GM18507 (cell line): ENCODE measurements around the gene AGPS.
"Not testable (repeated sequence)": the region's sequence is repeated elsewhere in the genome, so short reads cannot be mapped to it uniquely, and the experiment has no call there.

Source experiments
- DNase-seq: peaks from one replicate; pipeline ENCODE4 v3.0.0; 2011; ENCODE audit warnings: low read depth; ENCODE audit not compliant: insufficient read length; ENCODE audit errors: extremely low spot score
- FAIRE-seq: peaks from 2 replicates; lab custom pipeline; 2011; peaks lifted over from hg19 to GRCh38; lab: Jason Lieb, UNC

The AGPS gene

DNA sequence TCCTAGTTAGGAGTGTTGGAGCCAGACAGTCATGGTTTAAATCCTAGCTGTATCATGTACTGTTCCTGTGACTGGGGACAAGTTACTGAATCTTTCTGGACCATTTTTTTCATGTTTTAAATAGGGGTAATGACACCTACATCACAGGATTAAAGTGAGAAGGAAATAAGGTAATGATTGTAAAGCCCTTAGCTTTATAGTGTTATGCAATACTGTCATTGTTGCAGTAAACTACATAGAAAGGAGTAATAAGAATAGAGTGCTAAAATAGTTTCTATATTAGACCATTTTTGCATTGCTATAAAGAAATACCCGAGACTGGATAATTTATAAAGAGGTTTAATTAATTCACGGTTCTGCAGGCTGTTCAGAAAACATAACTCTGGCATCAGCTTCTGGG, 14.5 kb downstream of the AGPS start:
- DNase-seq (no peak), FAIRE-seq (no peak)

DNA sequence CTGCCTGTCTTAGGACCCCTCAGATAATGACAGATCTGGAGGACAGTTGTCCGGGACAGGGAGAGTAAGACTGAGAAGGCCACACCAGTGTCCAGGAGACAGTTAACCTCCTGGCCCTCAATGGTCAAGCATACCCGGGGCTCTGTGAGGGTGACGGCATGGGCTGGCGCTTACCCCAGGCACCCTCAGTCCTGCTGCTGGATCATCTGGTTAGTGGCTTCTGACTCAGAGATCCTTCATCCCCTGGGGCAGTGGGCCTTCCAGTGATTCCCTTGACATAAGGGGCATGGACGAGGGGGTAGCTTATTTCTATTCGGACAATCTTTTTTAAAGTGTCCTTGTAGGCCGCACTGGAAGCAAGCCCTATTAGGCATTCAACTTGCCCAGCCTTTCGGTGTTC, 18.1 kb downstream of the AGPS start:
- DNase-seq, FAIRE-seq: not testable (repeated sequence)

DNA sequence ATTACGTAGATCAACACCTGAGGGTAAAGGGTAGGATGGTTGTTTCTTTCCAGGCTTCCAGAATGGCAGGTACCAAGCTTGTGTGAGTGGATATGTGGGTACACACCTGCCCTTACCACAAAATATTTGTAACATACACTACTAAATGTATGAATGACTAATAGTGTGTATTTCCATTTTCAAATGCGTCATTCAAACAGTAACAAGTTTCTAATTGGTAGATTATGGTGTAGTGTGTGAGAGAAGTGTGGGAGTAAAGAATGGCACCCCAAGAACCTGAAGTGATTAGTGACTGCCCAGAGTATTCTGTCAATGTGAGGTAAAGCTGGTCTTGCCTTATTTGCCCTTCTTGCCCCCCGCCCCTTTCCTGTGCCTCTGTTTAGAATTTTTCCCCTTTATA, 21.1 kb downstream of the AGPS start:
- FAIRE-seq = no peak
- DNase-seq = no peak

DNA sequence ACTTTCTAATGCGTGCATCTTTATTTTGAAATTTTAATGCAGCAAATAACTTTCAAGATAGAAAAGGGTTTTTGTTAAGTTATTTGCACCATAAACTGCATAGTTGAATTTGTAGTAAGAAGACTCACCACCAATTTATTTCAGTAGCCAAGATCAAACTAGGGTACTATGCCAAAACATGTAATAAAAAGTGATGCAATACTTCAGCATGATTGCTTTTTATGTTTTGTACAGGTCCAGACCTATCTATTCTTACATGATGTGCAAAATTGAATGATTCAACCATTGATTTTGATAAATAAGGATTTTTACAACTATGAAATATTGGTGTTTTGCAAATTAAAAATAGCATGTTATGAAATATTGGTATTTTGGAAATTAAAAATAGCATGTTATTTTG, 26.7 kb downstream of the AGPS start:
- no peak for FAIRE-seq
- DNase-seq = no peak

DNA sequence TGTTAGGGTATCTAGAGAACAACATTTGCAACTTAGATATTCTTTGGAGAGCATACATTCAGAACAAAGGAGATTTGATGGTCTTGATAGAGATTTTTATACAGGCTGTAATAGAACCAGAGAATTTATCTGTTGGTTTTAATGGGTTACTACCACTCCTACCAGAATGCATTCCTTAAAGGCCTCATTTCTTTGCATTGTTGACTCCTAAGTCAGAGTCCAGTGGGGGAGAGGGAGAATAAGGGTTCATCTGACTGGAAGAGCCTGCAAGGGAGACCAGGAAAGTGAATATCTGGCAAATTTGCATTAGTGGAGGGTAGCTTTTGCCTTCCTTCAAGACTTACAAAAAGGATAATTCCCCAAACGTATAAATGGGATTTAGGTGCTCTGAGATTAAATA, 29.7 kb downstream of the AGPS start:
- DNase-seq (no peak), FAIRE-seq (no peak)

DNA sequence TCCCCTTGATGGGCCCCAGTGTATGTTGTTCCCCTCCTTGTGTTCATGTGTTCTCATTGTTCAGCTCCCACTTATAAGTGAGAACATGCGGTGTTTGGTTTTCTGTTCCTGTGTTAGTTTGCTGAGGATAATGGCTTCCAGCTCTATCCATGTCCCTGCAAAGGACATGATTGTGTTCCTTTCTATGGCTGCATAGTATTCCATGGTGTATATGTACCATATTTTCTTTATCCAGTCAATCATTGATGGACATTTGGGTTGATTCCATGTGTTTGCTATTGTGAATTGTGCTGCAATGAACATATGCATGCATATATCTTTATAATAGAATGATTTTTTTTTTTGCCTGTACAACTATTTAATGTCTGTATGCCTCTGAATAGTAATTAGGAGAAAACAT, 31.5 kb downstream of the AGPS start:
- not testable (repeated sequence) for DNase-seq, FAIRE-seq

DNA sequence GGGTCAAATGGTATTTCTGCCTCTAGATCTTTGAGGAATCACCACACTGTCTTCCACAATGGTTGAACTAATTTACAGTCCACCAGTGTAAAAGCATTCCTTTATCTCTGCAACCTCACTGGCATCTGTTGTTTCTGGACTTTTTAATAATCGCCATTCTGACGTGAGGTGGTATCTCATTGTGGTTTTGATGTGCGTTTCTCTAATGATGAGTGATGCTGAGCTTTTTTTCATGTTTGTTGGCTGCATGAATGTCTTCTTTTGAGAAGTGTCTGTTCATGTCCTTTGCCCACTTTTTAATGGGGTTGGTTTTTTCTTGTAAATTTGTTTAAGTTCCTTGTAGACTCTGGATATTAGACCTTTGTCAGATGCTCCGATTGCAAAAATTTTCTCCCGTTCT, 32.0 kb downstream of the AGPS start:
- not testable (repeated sequence) for FAIRE-seq

DNA sequence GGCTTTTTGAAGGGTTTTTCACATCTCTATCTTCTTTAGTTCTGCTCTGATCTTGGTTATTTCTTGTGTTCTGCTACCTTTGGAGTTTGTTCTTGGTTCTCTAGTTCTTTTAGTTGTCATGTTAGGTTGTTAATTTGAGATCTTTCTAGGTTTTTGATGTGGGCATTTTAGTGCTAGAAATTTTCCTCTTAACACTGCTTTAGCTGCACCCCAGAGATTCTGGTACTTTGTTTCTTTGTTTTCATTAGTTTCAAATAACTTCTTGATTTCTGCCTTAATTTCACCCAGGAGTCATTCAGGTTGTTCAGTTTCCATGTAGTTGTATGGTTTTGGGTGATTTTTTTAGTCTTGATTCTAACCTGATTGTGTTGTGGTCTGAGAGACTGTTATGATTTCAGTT, 34.7 kb downstream of the AGPS start:
- no peak for FAIRE-seq

More for the DNA sequence above, 32.0 kb downstream of the AGPS start:
- not testable (repeated sequence) for DNase-seq

DNA sequence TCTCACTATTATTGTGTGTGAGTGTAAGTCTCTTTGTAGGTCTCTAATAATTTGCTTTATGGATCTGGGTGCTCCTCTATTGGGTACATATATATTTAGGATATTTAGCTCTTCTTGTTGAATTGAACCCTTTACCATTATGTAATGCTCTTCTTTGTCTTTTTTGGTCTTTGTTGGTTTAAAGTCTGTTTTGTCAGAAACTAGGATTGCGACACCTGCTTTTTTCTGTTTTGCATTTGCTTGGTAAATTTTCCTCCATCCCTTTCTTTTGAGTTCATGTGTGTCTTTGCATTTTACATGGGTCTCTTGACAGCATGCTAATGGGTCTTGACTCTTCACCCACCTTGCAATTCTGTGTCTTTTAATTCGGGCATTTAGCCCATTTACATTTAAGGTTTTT, 35.4 kb downstream of the AGPS start:
- DNase-seq, FAIRE-seq: not testable (repeated sequence)

More for the DNA sequence above, 34.7 kb downstream of the AGPS start:
- no peak for DNase-seq

DNA sequence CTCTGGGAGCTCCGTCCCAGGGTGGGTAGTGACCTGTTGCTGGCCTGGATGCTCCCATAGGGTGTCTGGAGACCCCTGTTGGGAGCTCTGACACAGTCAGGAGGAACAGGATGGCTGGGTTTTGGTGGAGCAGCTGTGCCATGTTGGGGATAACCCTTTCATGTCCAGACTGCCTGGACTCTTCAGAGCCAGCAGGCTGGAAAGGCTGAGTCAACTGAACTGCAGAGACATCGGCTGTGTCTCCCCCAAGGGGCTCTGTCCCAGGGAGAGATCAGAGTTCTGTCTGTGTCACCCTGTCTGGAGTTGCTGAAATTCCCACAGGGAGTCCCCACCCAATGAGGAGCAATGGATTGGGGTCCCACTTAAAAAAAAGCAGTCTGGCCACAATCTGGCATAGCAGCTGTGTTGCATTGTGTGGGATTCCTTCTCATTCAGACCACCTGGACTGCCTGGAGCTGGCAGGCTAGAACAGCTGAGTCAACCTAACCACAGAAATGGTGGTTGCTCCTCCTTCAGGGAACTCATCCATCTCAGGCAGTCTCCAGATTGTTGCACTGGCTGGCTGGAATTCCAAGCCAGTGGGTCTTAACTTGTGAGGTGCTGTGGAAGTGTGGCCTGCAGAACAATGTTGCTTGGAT, 37.2 kb downstream of the AGPS start:
- DNase-seq (no peak), FAIRE-seq (no peak)

DNA sequence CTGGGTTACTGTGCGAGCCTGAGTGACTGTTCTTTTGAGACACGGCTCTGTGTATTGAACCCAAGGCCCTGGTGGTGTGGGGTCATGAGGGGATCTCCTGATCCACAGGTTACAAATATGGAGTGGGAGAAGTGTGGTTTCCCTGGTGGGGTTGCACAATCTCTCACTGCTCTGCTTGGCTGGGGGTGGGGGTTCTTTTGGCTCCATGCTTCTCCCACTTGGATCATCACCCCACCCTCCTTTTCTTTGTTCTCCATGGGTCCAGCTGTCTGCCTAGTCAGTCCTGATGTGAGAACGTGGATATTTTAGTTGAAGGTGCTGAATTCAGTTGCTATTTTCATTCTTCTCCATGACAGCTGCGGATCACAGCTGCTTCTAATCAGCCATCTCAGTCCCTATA, 37.8 kb downstream of the AGPS start:
- no peak for FAIRE-seq
- DNase-seq = no peak

DNA sequence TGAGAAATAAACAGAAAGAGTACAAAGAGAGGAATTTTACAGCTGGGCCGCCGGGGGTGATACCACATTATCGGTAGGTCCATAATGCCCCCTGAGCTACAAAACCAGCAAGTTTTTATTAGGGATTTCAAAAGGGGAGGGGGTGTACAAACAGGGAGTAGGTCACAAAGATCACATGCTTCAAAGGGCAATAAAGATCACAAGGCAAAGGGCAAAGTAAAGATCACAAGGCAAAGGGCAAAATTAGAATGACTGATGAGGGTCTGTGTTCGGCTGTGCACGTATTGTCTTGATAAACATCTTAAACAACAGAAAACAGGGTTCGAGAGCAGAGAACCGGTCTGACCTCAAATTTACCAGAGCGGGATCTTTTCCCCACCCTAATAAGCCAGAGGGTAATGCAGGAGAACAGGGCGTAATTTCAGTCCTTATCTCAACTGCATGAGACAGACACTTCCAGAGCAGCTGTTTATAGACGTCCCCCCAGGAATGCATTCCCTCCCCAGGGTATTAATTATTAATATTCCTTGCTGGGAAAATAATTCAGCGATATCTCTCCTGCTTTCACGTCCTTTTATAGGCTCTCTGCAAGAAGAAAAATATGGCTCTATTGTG, 38.6 kb downstream of the AGPS start:
- not testable (repeated sequence) for DNase-seq, FAIRE-seq

DNA sequence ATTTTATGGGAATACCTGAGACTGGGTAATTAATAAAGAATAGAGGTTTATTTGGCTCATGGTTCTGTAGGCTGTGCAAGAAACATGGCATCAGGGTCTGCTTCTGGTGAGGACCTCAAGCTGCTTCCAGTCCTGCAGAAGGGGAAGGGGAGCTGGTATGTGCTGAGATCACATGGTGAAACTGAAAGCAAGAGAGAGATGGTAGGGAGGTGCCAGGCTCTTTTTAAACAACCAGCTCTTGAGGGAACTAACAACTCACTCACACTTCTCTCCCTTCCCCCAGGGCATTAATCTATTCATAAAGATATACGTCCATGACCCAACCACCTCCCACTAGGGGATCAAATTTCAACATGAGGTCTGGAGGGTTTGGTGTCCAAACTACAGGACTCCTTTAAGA, 40.1 kb downstream of the AGPS start:
- DNase-seq (no peak), FAIRE-seq (no peak)

DNA sequence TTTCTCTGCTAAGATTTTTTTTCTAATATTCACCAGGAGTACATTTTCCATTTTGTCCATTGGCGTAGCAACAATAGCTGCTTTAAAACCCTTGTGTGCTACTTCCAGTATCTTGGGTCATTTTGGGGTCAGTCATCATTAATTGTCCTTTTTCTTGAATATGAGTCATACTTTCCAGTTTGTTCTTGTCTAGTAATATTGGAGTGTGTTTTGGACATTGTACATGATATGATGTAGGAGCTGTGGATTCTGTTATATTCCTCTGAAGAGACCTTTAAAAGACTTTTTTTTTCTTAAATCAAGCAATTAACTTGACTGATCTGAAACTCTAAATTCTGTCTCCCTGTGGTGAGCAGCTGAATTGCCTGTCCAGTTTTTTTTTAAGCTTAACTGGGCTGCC, 40.8 kb downstream of the AGPS start:
- DNase-seq (no peak), FAIRE-seq (no peak)

DNA sequence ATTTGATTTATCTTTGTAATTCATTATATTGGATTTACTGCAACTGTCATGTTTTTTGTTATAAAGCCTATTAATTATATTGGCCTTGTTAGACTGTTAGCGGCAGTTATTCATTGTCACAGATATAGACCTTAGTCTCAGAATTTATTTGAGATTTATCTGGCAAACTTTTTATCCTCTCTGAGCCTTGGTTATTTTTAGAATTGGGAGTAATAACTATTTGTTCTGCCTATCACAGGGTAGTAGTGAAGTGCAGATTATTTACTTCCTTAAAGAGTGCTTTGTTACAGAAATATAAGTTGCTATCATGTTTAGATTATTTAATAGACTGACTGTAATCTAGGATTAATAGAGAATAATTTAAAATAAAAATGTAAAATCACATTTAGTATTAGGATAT, 41.9 kb downstream of the AGPS start:
- FAIRE-seq = peak; percentile 36
- DNase-seq = no peak

DNA sequence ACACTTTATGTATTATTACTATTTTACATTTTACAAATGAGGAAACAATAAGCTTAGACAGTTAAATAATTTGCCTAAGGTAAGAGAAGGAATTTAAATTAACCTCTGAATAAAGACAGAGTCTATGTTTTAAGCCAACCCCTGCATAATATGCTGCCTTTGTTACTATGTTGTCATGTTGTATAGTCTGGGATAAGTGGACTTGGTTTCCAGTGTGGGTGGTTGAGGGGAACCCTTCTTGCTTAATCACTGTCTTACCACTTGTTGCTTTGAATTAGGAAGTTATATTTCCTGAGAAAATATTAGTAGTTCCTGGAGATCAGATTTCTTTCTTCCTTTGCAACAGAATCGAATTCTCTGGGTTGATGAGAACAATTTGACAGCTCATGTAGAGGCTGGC, 52.6 kb downstream of the AGPS start:
- no peak for FAIRE-seq
- no peak for DNase-seq

DNA sequence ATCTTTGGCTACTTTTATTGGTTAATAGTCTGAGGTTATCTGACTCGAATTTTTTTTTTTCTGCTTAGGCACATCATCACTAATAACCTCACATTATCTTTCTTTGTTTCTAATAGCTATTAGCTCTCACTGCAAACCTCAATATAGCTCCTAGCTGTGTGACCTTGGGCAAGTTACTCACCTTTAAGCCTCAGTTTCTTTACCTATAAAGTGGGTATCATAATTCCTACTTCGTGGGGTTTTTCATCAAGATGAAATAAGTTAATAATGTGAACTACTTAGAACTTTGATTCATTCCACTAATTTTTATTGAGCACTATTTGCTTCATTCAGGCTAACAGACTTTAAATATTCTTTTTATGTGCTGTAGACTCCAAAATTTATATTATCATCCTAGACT, 55.5 kb downstream of the AGPS start:
- DNase-seq (no peak), FAIRE-seq (no peak)

DNA sequence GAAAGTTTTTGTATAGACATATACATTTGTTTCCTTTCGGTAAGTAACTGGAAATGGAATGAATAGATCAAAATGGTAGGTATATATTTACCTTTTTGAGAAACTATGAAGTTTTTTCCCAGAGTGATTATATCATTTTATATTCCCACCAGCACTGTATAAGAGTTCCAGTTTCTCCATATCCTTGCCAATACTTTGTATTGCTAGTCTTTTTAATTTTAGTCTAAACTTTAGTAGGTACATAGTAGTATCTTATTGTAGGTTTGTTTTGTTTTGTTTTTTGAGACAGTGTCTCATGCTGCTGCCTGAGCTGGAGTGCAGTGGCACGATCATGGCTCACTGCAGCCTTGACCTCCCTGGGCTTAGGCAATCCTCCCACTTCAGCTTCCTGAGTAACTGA, 56.6 kb downstream of the AGPS start:
- DNase-seq = no peak
- no peak for FAIRE-seq

DNA sequence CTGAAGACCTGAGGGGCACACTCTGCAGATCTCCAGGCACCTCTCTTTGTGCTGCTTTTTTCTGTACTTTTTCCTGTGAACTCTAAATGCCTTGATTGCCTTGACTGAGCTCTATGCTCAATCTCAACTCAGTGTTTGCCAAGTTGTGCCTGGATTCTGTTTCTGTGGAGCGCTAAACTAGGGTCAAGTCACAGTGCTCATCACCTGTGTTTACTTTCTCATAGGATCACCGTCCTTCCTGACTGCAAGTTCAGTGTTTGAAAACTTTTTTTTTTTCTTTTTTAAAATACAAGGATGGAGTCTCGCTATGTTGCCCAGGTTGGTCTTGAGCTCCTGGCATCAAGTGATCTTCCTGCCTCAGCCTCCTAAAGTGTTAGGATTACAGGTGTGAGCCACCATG, 62.6 kb downstream of the AGPS start:
- FAIRE-seq (no peak), DNase-seq (no peak)

DNA sequence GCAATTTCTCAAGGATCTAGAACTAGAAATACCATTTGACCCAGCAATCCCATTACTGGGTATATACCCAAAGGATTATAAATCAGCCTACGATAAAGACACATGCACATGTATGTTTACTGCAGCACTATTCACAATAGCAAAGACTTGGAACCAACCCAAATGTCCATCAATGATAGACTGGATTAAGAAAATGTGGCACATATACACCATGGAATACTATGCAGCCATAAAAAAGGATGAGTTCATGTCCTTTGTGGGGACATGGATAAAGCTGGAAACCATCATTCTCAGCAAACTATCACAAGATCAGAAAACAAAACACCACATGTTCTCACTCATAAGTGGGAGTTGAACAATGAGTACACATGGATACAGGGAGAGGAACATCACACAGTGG, 67.2 kb downstream of the AGPS start:
- FAIRE-seq, DNase-seq: not testable (repeated sequence)

DNA sequence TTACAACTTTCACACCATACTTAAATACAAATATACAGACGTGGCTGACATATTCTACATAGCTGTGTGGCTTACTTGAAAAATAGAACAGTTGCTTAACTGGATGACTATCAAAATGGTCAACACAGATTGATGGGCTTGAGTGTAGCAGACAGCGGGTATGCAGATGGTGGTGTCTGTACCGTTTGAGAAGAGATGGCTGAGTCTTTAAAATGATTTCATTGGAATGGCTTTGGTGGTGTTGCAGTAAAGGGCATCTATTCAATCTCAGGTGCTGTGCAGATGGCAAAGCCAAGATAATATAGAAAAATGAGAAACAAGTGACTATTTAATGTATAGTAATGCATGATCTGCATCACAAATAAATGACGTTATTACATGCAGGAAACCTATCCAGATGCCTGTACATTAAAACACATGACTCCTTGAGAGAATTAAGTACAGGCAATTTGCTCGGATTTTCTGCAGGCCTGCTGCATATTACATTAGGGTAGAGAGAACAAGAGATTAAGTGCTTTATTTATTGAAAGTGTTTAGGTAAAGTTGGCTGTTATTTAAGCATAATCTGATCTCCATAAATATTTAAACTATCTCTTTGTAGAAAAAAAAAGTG, 68.5 kb downstream of the AGPS start:
- FAIRE-seq = no peak
- no peak for DNase-seq
